HCT116 (cell line): Measurements from ENCODE around the gene PRKCA. TPM values are rescaled to one million over a fixed set of nuclear protein-coding genes. Genes with fewer than 3 reads are reported as not detected.
A peak's percentile ranks its signal among the peaks of the same experiment; 100 is the strongest.

Experiments used
- ATAC-seq: fragments of 200-7000 bp; cut with Tn5 transposase; 2 replicates; pipeline ENCODE4 v1.9.1; 2020; ENCODE audit warnings: mild to moderate bottlenecking, moderate library complexity
- BruUV-seq: library from RNA; stranded (reverse); fragments of 400-500 nt; replicated peaks from 2 replicates; lab custom pipeline; 2021; lab: Mats Ljungman, UMichigan
- CTCF ChIA-PET: fragments of 300-600 bp; sonication (Branson Sonifier 250); formaldehyde crosslinking; loops from one replicate; lab custom pipeline; 2021; ENCODE audit warnings: antibody characterized with exemption; lab: Charles Lee
- POLR2A ChIA-PET: fragments of 300-600, 350-600 bp; sonication (Branson Sonifier 250); formaldehyde crosslinking; loops from one replicate; lab custom pipeline; 2021; ENCODE audit warnings: antibody characterized with exemption; lab: Charles Lee
- RAD21 ChIA-PET, 2 experiments: fragments of 300-600 bp; sonication (Branson Sonifier 250); formaldehyde crosslinking; loops; one replicate each; lab custom pipeline; 2023; ENCODE audit warnings: low total read pairs in 2 of 2; ENCODE audit not compliant: uncharacterized antibody in 2 of 2, unreplicated experiment in 2 of 2, low non-redundant PET in 1 of 2; lab: Charles Lee
- DNase-seq: peaks from one replicate; pipeline ENCODE4 v3.0.0-alpha.2; 2010; ENCODE audit warnings: low read depth, low spot score
- H2AFZ ChIP-seq: fragments of 200-600 bp; shearing (Covaris generic), sonication (generic); 2 replicates; pipeline ENCODE4 v1.6.1; 2017; ENCODE audit warnings: low read depth, mixed run types, mixed read lengths, antibody characterized with exemption, low read length; ENCODE audit not compliant: poor library complexity, severe bottlenecking
- H3K27ac ChIP-seq: 2 replicates; pipeline ENCODE4 v1.5.1; 2012; ENCODE audit warnings: low read depth, low read length
- H3K27me3 ChIP-seq: fragments of 200-600 bp; sonication (generic); 2 replicates; pipeline ENCODE4 v1.6.1; 2016; ENCODE audit warnings: mixed run types, low read length, mixed read lengths; ENCODE audit not compliant: insufficient read depth
- H3K36me3 ChIP-seq, 2 experiments: fragments of 200-500 bp in 1 of 2; fragments of 200-600 bp in 1 of 2; sonication (Bioruptor generic) in 1 of 2; sonication (generic) in 1 of 2; 2 replicates each; pipeline versions ENCODE4 v1.5.1 to v1.6.1; 2014 to 2016; ENCODE audit warnings: low read length in 2 of 2, inconsistent platforms in 1 of 2, mixed read lengths in 1 of 2, mixed run types in 1 of 2; ENCODE audit not compliant: insufficient read depth in 2 of 2, control insufficient read depth in 1 of 2
- H3K4me1 ChIP-seq, 2 experiments: fragments of 200-600 bp in 1 of 2; sonication (generic) in 1 of 2; 2 replicates each; pipeline versions ENCODE4 v1.5.1 to v1.6.1; 2012 to 2017; ENCODE audit warnings: low read length in 2 of 2, inconsistent platforms in 1 of 2, mild to moderate bottlenecking in 1 of 2, mixed read lengths in 1 of 2, mixed run types in 1 of 2, moderate library complexity in 1 of 2; ENCODE audit not compliant: insufficient read depth in 2 of 2, control insufficient read depth in 1 of 2
- H3K4me2 ChIP-seq: fragments of 200-600 bp; sonication (generic); 2 replicates; pipeline ENCODE4 v1.6.1; 2017; ENCODE audit warnings: mixed run types, low read length, mixed read lengths
- H3K4me3 ChIP-seq, 2 experiments: fragments of 200-600 bp in 1 of 2; sonication (generic) in 1 of 2; replicated peaks in 1 of 2; 2 replicates each; pipeline ENCODE4 v1.5.1; 2011 to 2016; ENCODE audit warnings: low read length in 2 of 2, control low read depth in 1 of 2, low read depth in 1 of 2, mild to moderate bottlenecking in 1 of 2, mixed read lengths in 1 of 2, mixed run types in 1 of 2
- H3K79me2 ChIP-seq: fragments of 200-600 bp; sonication (generic); 2 replicates; pipeline ENCODE4 v1.6.1; 2017; ENCODE audit warnings: mild to moderate bottlenecking, mixed run types, low read length, moderate library complexity, mixed read lengths; ENCODE audit not compliant: insufficient read depth
- H3K9ac ChIP-seq: fragments of 200-600 bp; sonication (generic); 2 replicates; pipeline ENCODE4 v1.6.1; 2016; ENCODE audit warnings: low read length, mixed read lengths
- H3K9me2 ChIP-seq: fragments of 200-600 bp; sonication (generic), shearing (Covaris generic); 2 replicates; pipeline ENCODE4 v1.6.1; 2017; ENCODE audit warnings: mixed run types, mild to moderate bottlenecking, moderate library complexity; ENCODE audit not compliant: insufficient read depth
- H3K9me3 ChIP-seq, 2 experiments: fragments of 200-500 bp in 1 of 2; fragments of 200-600 bp in 1 of 2; sonication (Bioruptor generic) in 1 of 2; sonication (generic) in 1 of 2; 2 replicates each; pipeline ENCODE4 v1.6.1; 2014 to 2017; ENCODE audit warnings: low read length in 2 of 2, mixed read lengths in 2 of 2, inconsistent platforms in 1 of 2, low read depth in 1 of 2, mild to moderate bottlenecking in 1 of 2, mixed run types in 1 of 2, moderate library complexity in 1 of 2; ENCODE audit not compliant: control insufficient read depth in 1 of 2, insufficient read depth in 1 of 2
- H4K20me1 ChIP-seq: fragments of 200-600 bp; sonication (generic), shearing (Covaris generic); 2 replicates; pipeline ENCODE4 v1.6.1; 2017; ENCODE audit warnings: mixed run types, mild to moderate bottlenecking, moderate library complexity; ENCODE audit not compliant: insufficient read depth
- ELF1 ChIP-seq: IDR thresholded peaks from 2 replicates; pipeline ENCODE4 v1.6.1; 2012; ENCODE audit warnings: low read depth, borderline replicate concordance
- EZH2 ChIP-seq: fragments of 200-600 bp; sonication (generic); IDR thresholded peaks from 2 replicates; pipeline ENCODE4 v1.6.1; 2017; ENCODE audit warnings: antibody characterized with exemption, mixed run types
- JUND ChIP-seq: IDR thresholded peaks from 2 replicates; pipeline ENCODE4 v1.6.1; 2012
- RAD21 ChIP-seq: IDR thresholded peaks from 2 replicates; pipeline ENCODE4 v1.6.1; 2012; ENCODE audit warnings: low read depth, mild to moderate bottlenecking
- SRF ChIP-seq: IDR thresholded peaks from 2 replicates; pipeline ENCODE4 v1.6.1; 2012; ENCODE audit warnings: low read depth
- intact Hi-C: fragments of 100-400 bp; cut with micrococcal nuclease; formaldehyde crosslinking; loops from 2 replicates; pipeline ENCODE4 v1.10.0; 2022
- total RNA-seq: library from RNA; stranded (reverse); gene quantifications from one replicate; pipeline ENCODE4 v1.2.1, GENCODE V29; 2021; ENCODE audit not compliant: unreplicated experiment
- TF ChIP-seq, protein P1 (sequence below): IDR thresholded peaks from 2 replicates; pipeline ENCODE4 v1.6.1; 2012; ENCODE audit warnings: low read depth
- TF ChIP-seq, protein P2 (sequence below): IDR thresholded peaks from 2 replicates; pipeline ENCODE4 v1.6.1; 2011; ENCODE audit warnings: mild to moderate bottlenecking, low read length, moderate library complexity; ENCODE audit not compliant: insufficient replicate concordance; ENCODE audit errors: extremely low read depth
- TF ChIP-seq, protein P3 (sequence below), 3 experiments: fragments of 200-600 bp in 1 of 3; sonication (generic) in 1 of 3; IDR thresholded peaks in 2 of 3; conservative IDR thresholded peaks in 1 of 3; 2 replicates each; pipeline ENCODE4 v1.5.1; 2012 to 2017; ENCODE audit warnings: low read depth in 2 of 3, low read length in 2 of 3, antibody characterized with exemption in 1 of 3, borderline replicate concordance in 1 of 3, control low read depth in 1 of 3, mild to moderate bottlenecking in 1 of 3, mixed read lengths in 1 of 3, mixed run types in 1 of 3, moderate library complexity in 1 of 3; ENCODE audit not compliant: insufficient read depth in 1 of 3

PRKCA gene
- total RNA-seq, 1 experiment from 2014 or later = 18.8 TPM

DNA sequence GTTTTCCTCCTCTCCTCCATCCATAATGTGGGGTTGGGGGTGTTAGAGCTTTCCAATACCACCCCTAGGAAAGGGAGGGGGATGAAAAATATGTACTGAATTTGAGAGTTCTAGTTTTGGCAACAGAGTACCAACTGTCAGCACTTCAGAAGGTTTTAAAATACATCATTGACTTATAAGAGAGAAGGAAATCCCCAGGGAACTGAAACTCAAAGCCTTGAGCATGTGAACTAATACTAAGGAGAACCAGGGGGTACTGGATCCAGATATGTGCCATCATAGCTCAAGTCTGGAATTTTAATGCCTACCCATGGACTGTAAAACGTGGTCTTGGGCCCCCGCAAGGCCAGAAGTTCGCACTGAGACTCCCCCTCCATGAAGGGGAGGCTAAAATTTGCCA, 548.3 kb downstream of the PRKCA start (continued):
- TF ChIP-seq, protein P1, sequence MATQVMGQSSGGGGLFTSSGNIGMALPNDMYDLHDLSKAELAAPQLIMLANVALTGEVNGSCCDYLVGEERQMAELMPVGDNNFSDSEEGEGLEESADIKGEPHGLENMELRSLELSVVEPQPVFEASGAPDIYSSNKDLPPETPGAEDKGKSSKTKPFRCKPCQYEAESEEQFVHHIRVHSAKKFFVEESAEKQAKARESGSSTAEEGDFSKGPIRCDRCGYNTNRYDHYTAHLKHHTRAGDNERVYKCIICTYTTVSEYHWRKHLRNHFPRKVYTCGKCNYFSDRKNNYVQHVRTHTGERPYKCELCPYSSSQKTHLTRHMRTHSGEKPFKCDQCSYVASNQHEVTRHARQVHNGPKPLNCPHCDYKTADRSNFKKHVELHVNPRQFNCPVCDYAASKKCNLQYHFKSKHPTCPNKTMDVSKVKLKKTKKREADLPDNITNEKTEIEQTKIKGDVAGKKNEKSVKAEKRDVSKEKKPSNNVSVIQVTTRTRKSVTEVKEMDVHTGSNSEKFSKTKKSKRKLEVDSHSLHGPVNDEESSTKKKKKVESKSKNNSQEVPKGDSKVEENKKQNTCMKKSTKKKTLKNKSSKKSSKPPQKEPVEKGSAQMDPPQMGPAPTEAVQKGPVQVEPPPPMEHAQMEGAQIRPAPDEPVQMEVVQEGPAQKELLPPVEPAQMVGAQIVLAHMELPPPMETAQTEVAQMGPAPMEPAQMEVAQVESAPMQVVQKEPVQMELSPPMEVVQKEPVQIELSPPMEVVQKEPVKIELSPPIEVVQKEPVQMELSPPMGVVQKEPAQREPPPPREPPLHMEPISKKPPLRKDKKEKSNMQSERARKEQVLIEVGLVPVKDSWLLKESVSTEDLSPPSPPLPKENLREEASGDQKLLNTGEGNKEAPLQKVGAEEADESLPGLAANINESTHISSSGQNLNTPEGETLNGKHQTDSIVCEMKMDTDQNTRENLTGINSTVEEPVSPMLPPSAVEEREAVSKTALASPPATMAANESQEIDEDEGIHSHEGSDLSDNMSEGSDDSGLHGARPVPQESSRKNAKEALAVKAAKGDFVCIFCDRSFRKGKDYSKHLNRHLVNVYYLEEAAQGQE = no peak

DNA sequence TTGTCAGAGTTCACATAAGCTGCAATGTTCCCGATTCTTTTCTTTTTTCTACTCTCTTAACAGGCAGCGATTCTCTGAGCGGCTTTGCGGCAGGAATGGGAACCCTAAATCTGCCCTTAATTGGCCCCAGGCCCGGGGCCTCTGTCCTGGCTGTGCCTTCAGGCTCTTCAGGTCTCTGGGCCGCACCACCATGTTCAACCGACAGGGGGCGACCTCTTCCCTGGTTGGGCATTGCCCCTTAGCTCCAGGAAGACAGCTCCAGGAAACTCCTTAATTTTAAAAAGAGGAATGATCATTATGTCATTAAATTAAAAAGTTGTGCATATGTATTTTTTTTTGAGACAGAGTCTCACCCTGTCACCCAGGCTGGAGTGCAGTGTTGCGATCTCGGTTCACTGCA, 552.8 kb downstream of the PRKCA start:
- Histone ChIP-seq H3K4me3 (no peak overlapping the region), H2AFZ (no peak overlapping the region), H3K9me2 (no peaks in the 10 kb centered on the region), H3K4me2 (no peak overlapping the region), H3K9me3 (peaks cover 0 to 7% of the 10 kb centered on the region in 2 experiments; a peak in 2 of 4 replicates), H4K20me1 (no peaks in the 10 kb centered on the region), H3K79me2 (no peaks in the 10 kb centered on the region), H3K27me3 (peaks cover 5% of the 10 kb centered on the region; the same call in 1 of the 2 replicates), H3K27ac (no peak overlapping the region), H3K4me1 (0 out of 4 replicates have a peak, but pooled peaks cover 0 to 3% of the 10 kb centered on the region in 2 experiments), H3K36me3 (no peaks in the 10 kb centered on the region), H3K9ac (no peak overlapping the region)
- no peak for DNase-seq
- peak; percentile 59 for TF ChIP-seq RAD21
- TF ChIP-seq, protein P2, sequence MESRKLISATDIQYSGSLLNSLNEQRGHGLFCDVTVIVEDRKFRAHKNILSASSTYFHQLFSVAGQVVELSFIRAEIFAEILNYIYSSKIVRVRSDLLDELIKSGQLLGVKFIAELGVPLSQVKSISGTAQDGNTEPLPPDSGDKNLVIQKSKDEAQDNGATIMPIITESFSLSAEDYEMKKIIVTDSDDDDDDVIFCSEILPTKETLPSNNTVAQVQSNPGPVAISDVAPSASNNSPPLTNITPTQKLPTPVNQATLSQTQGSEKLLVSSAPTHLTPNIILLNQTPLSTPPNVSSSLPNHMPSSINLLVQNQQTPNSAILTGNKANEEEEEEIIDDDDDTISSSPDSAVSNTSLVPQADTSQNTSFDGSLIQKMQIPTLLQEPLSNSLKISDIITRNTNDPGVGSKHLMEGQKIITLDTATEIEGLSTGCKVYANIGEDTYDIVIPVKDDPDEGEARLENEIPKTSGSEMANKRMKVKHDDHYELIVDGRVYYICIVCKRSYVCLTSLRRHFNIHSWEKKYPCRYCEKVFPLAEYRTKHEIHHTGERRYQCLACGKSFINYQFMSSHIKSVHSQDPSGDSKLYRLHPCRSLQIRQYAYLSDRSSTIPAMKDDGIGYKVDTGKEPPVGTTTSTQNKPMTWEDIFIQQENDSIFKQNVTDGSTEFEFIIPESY = no peak
- TF ChIP-seq, protein P3, sequence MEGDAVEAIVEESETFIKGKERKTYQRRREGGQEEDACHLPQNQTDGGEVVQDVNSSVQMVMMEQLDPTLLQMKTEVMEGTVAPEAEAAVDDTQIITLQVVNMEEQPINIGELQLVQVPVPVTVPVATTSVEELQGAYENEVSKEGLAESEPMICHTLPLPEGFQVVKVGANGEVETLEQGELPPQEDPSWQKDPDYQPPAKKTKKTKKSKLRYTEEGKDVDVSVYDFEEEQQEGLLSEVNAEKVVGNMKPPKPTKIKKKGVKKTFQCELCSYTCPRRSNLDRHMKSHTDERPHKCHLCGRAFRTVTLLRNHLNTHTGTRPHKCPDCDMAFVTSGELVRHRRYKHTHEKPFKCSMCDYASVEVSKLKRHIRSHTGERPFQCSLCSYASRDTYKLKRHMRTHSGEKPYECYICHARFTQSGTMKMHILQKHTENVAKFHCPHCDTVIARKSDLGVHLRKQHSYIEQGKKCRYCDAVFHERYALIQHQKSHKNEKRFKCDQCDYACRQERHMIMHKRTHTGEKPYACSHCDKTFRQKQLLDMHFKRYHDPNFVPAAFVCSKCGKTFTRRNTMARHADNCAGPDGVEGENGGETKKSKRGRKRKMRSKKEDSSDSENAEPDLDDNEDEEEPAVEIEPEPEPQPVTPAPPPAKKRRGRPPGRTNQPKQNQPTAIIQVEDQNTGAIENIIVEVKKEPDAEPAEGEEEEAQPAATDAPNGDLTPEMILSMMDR (IDR thresholded peaks at IDR 0.05 in 2 of 3, conservative IDR thresholded peaks at IDR 0.05 in 1 of 3; ENCODE audit: borderline replicate concordance in 1 of 3, insufficient read depth in 1 of 3, low read depth in 2 of 3, low read length in 2 of 3) = peak; percentile 36 to 85 (median 81); a peak in 5 of 6 replicates
- no peak for TF ChIP-seq EZH2
- no peak for TF ChIP-seq SRF
- no peak for TF ChIP-seq JUND
- TF ChIP-seq ELF1 = no peak
- intact Hi-C loops = loop anchor here (5.0 kb wide), 1 partner anchor 127 kb away; no protein-coding TSS in a partner anchor
- ChIA-PET POLR2A (no interaction called here), CTCF (interaction anchor here (0.6 to 1.3 kb wide), 8 partner anchors 10 to 128 kb away, joined by 3 to 8 read pairs (median 4); no protein-coding TSS in a partner anchor), RAD21 (interaction anchor here in 1 of 2 experiments (1.0 kb wide), 1 partner anchor 120 kb away, joined by 4 read pairs; no protein-coding TSS in a partner anchor)
- ATAC-seq = peak; percentile 78
- no TSS peak for BruUV-seq
